Brain microvascular endothelial cell (primary cell): Measurements from ENCODE around the gene ADGRG1.
"Not testable (repeated sequence)": the region's sequence is repeated elsewhere in the genome, so short reads cannot be mapped to it uniquely, and the experiment has no call there.

Source experiments
- DNase-seq: peaks from one replicate; pipeline ENCODE4 v3.0.0-alpha.2; 2020
- H3K27ac ChIP-seq: fragments of 250-450 bp; sonication (Bioruptor Pico); 2 replicates; pipeline ENCODE4 v1.5.1; 2020; ENCODE audit warnings: mild to moderate bottlenecking, moderate library complexity
- H3K27me3 ChIP-seq: fragments of 250-450 bp; sonication (Bioruptor Pico); replicated peaks from 2 replicates; pipeline ENCODE4 v1.5.1; 2020; ENCODE audit warnings: mild to moderate bottlenecking
- H3K36me3 ChIP-seq: fragments of 250-450 bp; sonication (Bioruptor Pico); replicated peaks from 2 replicates; pipeline ENCODE4 v1.5.1; 2020; ENCODE audit warnings: mild to moderate bottlenecking
- H3K4me3 ChIP-seq: 2 replicates; pipeline ENCODE4 v1.5.1; 2011; ENCODE audit warnings: low read depth, mild to moderate bottlenecking, control low read depth, low read length, moderate library complexity
- in situ Hi-C: cut with HindIII; loops from 2 replicates; pipeline ENCODE4 v1.10.0; 2017; ENCODE audit warnings: low sequenced_read_pairs, low pct_ligation_motif_present
- TF ChIP-seq, protein P1 (sequence below): IDR thresholded peaks from 2 replicates; pipeline ENCODE4 v1.5.1; 2011; ENCODE audit warnings: low read depth, mild to moderate bottlenecking, moderate library complexity, low read length, control low read depth, inconsistent platforms; ENCODE audit errors: missing control alignments

ADGRG1 gene

DNA sequence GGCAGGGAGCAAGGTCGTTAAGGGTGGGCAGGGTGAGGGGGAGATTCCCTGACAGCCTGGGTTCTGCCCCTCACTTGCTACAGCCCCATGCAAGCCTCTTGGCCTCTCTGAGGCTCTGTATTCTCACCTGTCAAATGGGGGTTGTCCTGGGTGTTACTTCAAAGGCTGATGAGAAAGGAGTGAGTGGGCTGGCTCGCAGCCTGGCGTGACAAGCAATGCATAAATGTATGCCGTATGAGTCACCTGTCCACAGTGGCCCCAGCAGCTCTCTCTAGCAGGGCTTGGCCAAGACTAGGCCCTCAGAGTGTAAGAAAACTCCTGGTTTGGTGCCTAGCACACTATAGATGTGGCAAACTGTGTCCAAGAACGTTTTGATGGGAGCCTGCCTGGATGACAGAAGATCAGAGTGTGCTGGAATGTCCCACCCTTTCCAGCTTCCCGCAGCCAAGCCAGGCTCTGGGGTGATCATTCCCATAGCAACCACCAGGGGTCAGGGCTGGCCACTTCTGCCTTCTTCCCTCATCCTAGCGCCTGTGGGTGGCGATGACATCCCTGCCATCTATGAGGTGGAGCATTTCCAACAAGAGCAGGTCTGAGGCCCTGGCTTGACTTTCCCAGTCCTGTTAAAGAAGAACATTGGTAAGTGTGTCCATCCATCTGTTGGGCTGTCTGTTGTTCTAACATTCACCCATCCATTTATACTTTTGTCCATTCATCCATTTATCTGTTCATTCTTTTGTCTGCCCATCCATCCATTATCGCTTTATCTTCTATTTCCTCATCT is 37.2 kb upstream of the ADGRG1 start:
- in situ Hi-C loops: no loop called here
- DNase-seq: peak; percentile 86
- TF ChIP-seq, protein P1, sequence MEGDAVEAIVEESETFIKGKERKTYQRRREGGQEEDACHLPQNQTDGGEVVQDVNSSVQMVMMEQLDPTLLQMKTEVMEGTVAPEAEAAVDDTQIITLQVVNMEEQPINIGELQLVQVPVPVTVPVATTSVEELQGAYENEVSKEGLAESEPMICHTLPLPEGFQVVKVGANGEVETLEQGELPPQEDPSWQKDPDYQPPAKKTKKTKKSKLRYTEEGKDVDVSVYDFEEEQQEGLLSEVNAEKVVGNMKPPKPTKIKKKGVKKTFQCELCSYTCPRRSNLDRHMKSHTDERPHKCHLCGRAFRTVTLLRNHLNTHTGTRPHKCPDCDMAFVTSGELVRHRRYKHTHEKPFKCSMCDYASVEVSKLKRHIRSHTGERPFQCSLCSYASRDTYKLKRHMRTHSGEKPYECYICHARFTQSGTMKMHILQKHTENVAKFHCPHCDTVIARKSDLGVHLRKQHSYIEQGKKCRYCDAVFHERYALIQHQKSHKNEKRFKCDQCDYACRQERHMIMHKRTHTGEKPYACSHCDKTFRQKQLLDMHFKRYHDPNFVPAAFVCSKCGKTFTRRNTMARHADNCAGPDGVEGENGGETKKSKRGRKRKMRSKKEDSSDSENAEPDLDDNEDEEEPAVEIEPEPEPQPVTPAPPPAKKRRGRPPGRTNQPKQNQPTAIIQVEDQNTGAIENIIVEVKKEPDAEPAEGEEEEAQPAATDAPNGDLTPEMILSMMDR: peak; percentile 98
- Histone ChIP-seq H3K36me3 (no peaks in the 10 kb centered on the region), H3K27ac (peak overlapping the region; percentile 90), H3K27me3 (no peaks in the 10 kb centered on the region), H3K4me3 (peak overlapping the region; percentile 15)

DNA sequence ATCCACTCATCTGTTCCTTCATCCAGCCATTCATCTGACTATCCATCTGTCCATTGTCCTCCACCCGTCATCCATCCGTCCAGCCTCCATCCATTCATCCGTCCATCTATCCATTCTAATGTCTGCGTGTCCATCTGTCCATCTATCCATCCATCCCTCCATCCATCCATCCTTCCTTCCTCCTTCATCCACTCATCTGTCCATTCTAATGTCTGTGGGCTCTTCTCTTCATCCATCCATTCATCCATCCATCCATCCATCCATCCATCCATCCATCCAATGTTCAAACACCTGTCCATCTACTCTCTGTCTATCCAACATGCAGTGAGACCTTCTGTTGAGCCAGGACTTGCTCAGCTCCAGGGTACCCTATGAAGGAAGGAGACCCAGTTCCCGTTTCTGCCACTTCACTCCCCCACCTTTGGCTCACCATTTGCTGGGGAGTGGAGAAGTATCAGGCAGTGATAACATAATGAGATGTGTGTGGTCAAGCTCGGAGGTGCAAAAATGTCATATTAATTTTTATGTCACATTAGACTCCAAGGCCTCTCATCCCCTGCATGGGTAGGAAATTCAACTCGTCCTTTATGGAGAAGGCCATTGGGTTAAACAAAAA is 36.5 kb upstream of the ADGRG1 start:
- no peak for DNase-seq
- TF ChIP-seq, protein P1: peak; percentile 0
- Histone ChIP-seq H3K4me3 (no peak overlapping the region), H3K27me3 (no peaks in the 10 kb centered on the region), H3K27ac (no peak overlapping the region), H3K36me3 (no peaks in the 10 kb centered on the region)
- in situ Hi-C loops: no loop called here

DNA sequence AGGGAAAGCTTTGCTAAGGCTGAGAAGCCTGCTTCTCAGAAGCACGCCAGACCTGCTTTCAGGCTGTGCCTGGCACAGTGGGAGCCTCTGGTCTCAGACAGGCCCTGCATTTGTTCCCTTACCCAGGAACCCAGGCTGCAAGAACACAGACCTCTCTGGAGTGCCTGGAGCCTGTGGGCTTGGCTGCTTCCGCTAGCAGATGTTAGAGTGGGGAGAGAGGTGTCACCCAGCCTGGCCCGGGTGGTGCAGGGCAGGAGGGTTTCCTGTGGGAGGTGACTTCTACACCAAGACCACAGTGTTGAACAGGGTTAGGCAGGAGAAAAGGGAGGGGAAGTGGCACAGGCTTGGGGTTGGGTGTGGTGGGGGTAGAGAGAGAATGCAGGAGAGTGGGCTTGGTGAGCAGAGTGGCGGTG is 35.8 kb upstream of the ADGRG1 start:
- Histone ChIP-seq H3K36me3 (no peaks in the 10 kb centered on the region), H3K27me3 (no peaks in the 10 kb centered on the region), H3K4me3 (no peak overlapping the region), H3K27ac (no peak overlapping the region)
- in situ Hi-C loops: no loop called here
- DNase-seq: no peak
- TF ChIP-seq, protein P1: no peak

DNA sequence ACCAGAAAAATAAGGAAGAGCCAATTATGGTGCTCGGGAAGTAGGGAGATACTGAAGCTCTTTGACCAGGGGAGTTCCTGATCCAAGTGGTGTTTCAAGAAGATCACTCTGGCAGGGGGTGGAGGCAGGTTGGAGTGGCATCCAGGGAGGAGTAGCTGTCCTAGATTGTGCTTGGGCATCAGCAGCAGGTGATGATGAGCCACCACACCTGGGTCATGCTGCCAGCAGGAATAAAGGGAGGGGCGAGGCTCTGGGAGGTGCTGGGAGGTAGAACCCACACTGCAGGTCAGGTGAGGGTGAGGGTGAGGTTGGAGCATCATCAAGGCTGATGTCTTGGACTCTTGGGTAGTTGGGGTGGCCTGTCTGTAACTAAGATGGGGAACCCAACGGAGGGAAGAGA is 35.4 kb upstream of the ADGRG1 start:
- Histone ChIP-seq H3K27ac (no peak overlapping the region), H3K36me3 (no peaks in the 10 kb centered on the region), H3K4me3 (no peak overlapping the region), H3K27me3 (no peaks in the 10 kb centered on the region)
- in situ Hi-C loops: no loop called here
- TF ChIP-seq, protein P1: no peak
- DNase-seq: no peak

DNA sequence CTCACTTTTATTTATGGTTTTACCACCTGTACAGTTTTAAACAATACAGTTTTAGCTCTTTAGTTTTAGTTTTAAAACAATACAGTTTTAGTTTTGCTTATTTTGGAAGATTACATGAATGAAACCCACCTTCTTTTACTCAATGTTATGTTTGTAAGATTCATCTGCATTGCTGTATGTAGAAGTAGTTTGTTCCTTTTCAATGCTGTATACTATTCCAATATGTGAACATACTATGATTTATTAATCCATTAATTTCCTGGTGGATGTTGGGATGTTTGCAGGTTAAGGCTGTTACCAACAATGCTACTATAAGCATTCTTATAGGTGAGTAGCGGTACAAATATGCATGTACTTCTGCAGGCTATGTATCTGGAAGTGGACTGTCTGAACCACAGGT is 34.4 kb upstream of the ADGRG1 start:
- no peak overlapping the region for H3K4me3 ChIP-seq
- H3K36me3 ChIP-seq: no peaks in the 10 kb centered on the region
- H3K27ac ChIP-seq: no peak overlapping the region
- TF ChIP-seq, protein P1: no peak
- no peaks in the 10 kb centered on the region for H3K27me3 ChIP-seq
- no peak for DNase-seq
- in situ Hi-C loops: no loop called here

DNA sequence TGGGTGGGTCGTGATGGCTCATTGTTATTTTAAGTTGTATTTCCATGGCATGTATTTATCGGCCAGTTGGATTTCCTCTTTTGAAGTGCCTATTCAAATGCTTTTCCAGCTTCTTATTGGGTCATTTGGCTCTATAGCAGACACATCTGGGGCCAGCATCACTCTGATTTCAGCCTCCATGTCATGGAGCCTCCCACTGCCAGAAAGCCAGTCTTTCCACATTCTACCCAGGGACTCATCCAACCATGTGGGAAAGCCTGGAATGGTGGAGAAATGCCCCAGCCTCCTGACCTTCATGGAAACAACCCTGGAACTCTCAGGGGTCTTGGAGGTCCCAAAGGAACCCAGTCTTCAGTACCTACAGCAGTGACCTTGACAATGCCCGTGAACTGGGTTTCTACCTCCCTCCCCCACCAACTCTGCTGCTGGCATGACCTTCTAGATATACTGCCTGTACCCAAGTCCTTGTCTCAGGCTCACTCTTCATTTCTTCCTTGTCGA is 33.8 kb upstream of the ADGRG1 start:
- H3K27me3 ChIP-seq: no peaks in the 10 kb centered on the region
- in situ Hi-C loops: no loop called here
- TF ChIP-seq, protein P1: no peak
- no peak for DNase-seq
- H3K27ac ChIP-seq: no peak overlapping the region
- no peak overlapping the region for H3K4me3 ChIP-seq
- H3K36me3 ChIP-seq: no peaks in the 10 kb centered on the region

DNA sequence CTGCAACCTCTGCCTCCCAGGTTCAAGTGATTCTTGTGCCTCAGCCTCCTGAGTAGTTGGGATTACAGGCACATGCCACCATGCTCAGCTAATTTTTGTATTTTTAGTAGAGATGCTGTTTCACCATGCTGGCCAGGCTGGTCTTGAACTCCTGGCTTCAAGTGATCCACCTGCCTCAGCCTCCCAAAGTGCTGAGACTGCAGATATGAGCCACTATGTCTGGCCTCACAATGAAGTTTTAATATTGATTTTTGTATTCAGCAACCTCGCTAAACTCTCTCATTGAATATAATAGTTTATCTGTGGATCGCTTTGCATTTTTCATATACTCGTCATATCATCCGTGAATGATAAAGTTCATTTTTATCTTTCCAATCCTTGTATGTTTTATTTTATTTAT is 32.2 kb upstream of the ADGRG1 start:
- H3K36me3 ChIP-seq, in situ Hi-C loops, H3K27ac ChIP-seq, H3K4me3 ChIP-seq, H3K27me3 ChIP-seq, DNase-seq: not testable (repeated sequence)
